Measurements from ENCODE around the gene GRIN2C. TPM values are rescaled to one million over a fixed set of nuclear protein-coding genes. Genes with fewer than 3 reads are reported as not detected.

The GRIN2C gene
- total RNA-seq, 2 experiments from 2014 or later: 0.18 to 0.21 TPM

GRCh38 chr17:74892974-74893911, 33.6 kb upstream of the GRIN2C start, which contains the start of gene FADS6:
Gene FADS6 (minus strand): TSS chr17:74893633. CDS start chr17:74893595, 38 bp downstream.
- peak; percentile 65 for ATAC-seq
- Mint-ChIP-seq H3K9me3 (ENCODE audit: insufficient read depth) (no peaks in the 10 kb centered on the region), H3K4me3 (no peak within 1 kb of the TSS), H3K4me1 (ENCODE audit: low read depth) (peaks cover 3% of the 10 kb centered on the region), H3K36me3 (ENCODE audit: low read depth) (no peaks in the 10 kb centered on the region), H3K27ac (no peak within 1 kb of the TSS), H3K27me3 (ENCODE audit: low read depth) (peaks cover 45% of the 10 kb centered on the region)
- ChIA-PET POLR2A (no interaction called here), CTCF (no interaction called here)
- DNase-seq: no peak

- Mint-ChIP-seq H3K4me3 (no peak overlapping the region), H3K27me3 (ENCODE audit: low read depth) (peaks cover 41% of the 10 kb centered on the region), H3K9me3 (ENCODE audit: insufficient read depth) (no peaks in the 10 kb centered on the region), H3K36me3 (ENCODE audit: low read depth) (no peaks in the 10 kb centered on the region), H3K4me1 (ENCODE audit: low read depth) (peaks cover 3% of the 10 kb centered on the region), H3K27ac (no peak overlapping the region)
- no peak for DNase-seq
- POLR2A ChIA-PET: no interaction called here
- ATAC-seq: no peak
- CTCF ChIA-PET: interaction anchor here (1.0 kb wide), 1 partner anchor 14 kb away, joined by 3 read pairs; no protein-coding TSS in a partner anchor
Observed at GRCh38 chr17:74892013-74892841, 32.5 kb upstream of the GRIN2C start.

- CTCF ChIA-PET: no interaction called here
- Mint-ChIP-seq H3K4me3 (no peak overlapping the region), H3K36me3 (ENCODE audit: low read depth) (no peaks in the 10 kb centered on the region), H3K4me1 (ENCODE audit: low read depth) (peaks cover 3% of the 10 kb centered on the region), H3K9me3 (ENCODE audit: insufficient read depth) (no peaks in the 10 kb centered on the region), H3K27ac (no peak overlapping the region), H3K27me3 (ENCODE audit: low read depth) (peaks cover 36% of the 10 kb centered on the region)
- ATAC-seq: no peak
- no peak for DNase-seq
- POLR2A ChIA-PET: no interaction called here
Observed at GRCh38 chr17:74890554-74890953, 30.9 kb upstream of the GRIN2C start.

- Mint-ChIP-seq H3K9me3 (ENCODE audit: insufficient read depth) (no peaks in the 10 kb centered on the region), H3K4me3 (no peak overlapping the region), H3K27me3 (ENCODE audit: low read depth) (peaks cover 20% of the 10 kb centered on the region), H3K4me1 (ENCODE audit: low read depth) (no peaks in the 10 kb centered on the region), H3K36me3 (ENCODE audit: low read depth) (no peaks in the 10 kb centered on the region), H3K27ac (no peak overlapping the region)
- ChIA-PET POLR2A (interaction anchor here (2.3 kb wide), 1 partner anchor 16 kb away, joined by 7 read pairs; the partner anchor contains the start of gene FDXR), CTCF (no interaction called here)
- DNase-seq: no peak
- ATAC-seq: no peak
Observed at GRCh38 chr17:74888469-74888868, 28.8 kb upstream of the GRIN2C start.

DNA sequence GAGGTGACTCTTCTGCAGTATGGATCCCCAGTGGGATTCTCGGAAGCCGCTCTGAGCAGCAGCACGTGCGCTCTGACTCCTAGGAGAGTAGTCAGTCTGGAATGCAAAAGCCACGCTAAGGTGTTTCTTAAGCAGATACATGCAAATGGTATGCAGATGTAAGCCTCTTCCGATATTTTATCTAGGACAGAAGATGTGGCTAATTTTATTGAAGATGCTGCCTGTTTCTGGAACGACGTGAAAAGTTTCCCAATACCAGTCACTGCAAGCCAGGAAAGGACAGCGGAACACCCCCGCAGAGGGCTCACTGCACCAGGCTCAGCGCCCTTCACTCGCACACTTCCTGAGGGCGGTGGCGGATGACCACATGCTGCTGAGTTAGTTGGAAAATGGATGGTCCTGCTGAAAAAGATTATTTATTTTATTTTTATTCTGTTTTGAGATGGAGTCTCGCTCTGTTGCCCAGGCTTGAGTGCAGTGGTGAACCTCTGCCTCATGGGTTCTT, 23.6 kb upstream of the GRIN2C start:
- DNase-seq (no peak), ATAC-seq (no peak)
- no peaks in the 10 kb centered on the region for H3K9me3 Mint-ChIP-seq (ENCODE audit: insufficient read depth)
- POLR2A ChIA-PET: no interaction called here
- H3K4me3 Mint-ChIP-seq: no peak overlapping the region
- H3K27me3 Mint-ChIP-seq (ENCODE audit: low read depth): peaks cover 9% of the 10 kb centered on the region
- CTCF ChIA-PET: no interaction called here
- H3K4me1 Mint-ChIP-seq (ENCODE audit: low read depth): no peaks in the 10 kb centered on the region
- H3K27ac Mint-ChIP-seq: no peak overlapping the region
- H3K36me3 Mint-ChIP-seq (ENCODE audit: low read depth): no peaks in the 10 kb centered on the region

- Mint-ChIP-seq H3K9me3 (ENCODE audit: insufficient read depth) (no peaks in the 10 kb centered on the region), H3K4me1 (ENCODE audit: low read depth) (no peaks in the 10 kb centered on the region), H3K4me3 (no peak overlapping the region), H3K27ac (no peak overlapping the region), H3K36me3 (ENCODE audit: low read depth) (no peaks in the 10 kb centered on the region), H3K27me3 (ENCODE audit: low read depth) (peaks cover 9% of the 10 kb centered on the region)
- POLR2A ChIA-PET: interaction anchor here (1.6 kb wide), 1 partner anchor 9 kb away, joined by 9 read pairs; the partner anchor contains the start of gene FDXR
- CTCF ChIA-PET: interaction anchor here (1.2 kb wide), 1 partner anchor 17 kb away, joined by 3 read pairs; no protein-coding TSS in a partner anchor
- ATAC-seq (no peak), DNase-seq (no peak)
Observed at GRCh38 chr17:74882517-74883240, 23.0 kb upstream of the GRIN2C start.

DNA sequence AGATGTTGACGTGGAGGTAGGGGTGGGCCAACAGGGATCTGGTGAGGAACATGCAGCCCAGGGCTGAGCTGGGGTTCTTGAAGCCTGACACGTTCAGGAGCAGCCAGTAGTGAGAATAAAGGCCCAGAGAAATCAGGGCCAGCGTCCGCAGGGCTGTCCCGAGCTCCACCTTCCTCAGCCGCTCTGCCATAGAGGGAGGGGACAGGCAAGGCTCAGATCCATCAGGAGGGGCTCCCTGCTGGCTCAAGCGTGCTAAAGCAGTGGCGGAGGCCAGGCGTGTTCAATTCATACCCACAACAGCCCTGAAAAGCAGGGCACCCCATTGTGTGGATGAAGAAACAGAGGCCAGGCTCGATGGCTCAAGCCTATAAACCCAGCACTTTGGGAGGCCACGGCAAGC, 21.4 kb upstream of the GRIN2C start:
- CTCF ChIA-PET: interaction anchor here (0.6 to 1.6 kb wide), 3 partner anchors 19 to 539 kb away, joined by 3 to 4 read pairs (median 4); no protein-coding TSS in a partner anchor

DNA sequence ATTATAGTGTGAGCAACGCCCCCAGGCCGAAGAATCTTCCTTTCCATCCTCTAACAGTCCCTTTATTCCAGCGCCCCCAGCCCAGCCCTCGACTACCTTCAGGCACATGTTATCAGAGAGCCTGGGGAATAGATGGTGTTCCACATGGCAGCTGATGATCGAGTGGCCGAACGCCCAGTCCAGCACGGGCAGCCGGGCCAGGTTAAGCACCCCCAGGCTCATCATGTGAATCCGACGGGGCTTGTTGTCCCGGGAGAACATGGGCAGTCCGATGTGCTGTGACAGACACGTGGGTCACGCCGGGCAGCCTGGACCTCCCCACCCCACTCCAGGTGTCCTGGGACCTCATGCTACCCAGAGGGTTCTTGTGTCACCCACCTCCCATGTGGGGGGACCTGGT, 19.6 kb upstream of the GRIN2C start:
- ATAC-seq: no peak
- no peaks in the 10 kb centered on the region for H3K36me3 Mint-ChIP-seq (ENCODE audit: low read depth)
- H3K4me1 Mint-ChIP-seq (ENCODE audit: low read depth): peaks cover 6% of the 10 kb centered on the region
- ChIA-PET CTCF (interaction anchor here (1.6 kb wide), 1 partner anchor 88 kb away, joined by 4 read pairs; no protein-coding TSS in a partner anchor), POLR2A (no interaction called here)
- H3K27me3 Mint-ChIP-seq (ENCODE audit: low read depth): peaks cover 5% of the 10 kb centered on the region
- H3K27ac Mint-ChIP-seq: no peak overlapping the region
- H3K4me3 Mint-ChIP-seq: no peak overlapping the region
- DNase-seq: no peak
- H3K9me3 Mint-ChIP-seq (ENCODE audit: insufficient read depth): no peaks in the 10 kb centered on the region

More for the DNA sequence above, 21.4 kb upstream of the GRIN2C start:
- Mint-ChIP-seq H3K4me1 (ENCODE audit: low read depth) (no peaks in the 10 kb centered on the region), H3K27me3 (ENCODE audit: low read depth) (peaks cover 5% of the 10 kb centered on the region), H3K4me3 (no peak overlapping the region), H3K9me3 (ENCODE audit: insufficient read depth) (no peaks in the 10 kb centered on the region), H3K36me3 (ENCODE audit: low read depth) (no peaks in the 10 kb centered on the region), H3K27ac (no peak overlapping the region)
- ATAC-seq: no peak
- DNase-seq: no peak
- POLR2A ChIA-PET: interaction anchor here (0.7 to 1.6 kb wide), 2 partner anchors 8 to 50 kb away, joined by 3 to 9 read pairs; partner anchors contain the start of gene FDXR

DNA sequence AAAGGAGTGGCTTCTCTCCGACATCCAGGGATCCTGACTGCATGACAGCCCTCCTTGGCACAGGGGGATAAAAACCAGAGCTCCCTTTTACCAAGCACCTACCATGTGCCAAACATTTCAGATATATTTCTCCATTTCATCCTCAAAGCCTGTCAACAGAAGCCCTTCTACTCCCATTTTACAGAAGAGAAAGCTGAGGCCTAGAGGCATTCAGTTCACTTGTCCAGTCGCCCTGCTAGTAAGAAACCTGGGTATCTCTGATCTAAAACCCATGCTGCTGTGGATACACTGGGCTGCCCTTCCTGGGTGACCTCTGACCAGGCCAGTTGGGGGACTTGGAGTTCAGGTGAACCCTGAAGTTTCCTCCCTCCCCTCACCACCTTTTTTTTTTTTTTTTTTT, 19.0 kb upstream of the GRIN2C start:
- Mint-ChIP-seq H3K27ac (no peak overlapping the region), H3K4me3 (no peak overlapping the region)
- POLR2A ChIA-PET: no interaction called here

GRCh38 chr17:74877592-74878548, 18.2 kb upstream of the GRIN2C start:
- Mint-ChIP-seq H3K9me3 (ENCODE audit: insufficient read depth) (no peaks in the 10 kb centered on the region), H3K36me3 (ENCODE audit: low read depth) (no peaks in the 10 kb centered on the region), H3K27ac (no peak overlapping the region), H3K4me3 (no peak overlapping the region), H3K27me3 (ENCODE audit: low read depth) (peaks cover 5% of the 10 kb centered on the region), H3K4me1 (ENCODE audit: low read depth) (peaks cover 12% of the 10 kb centered on the region)
- no peak for ATAC-seq
- ChIA-PET POLR2A (no interaction called here), CTCF (interaction anchor here (0.9 to 1.2 kb wide), 2 partner anchors 14 to 35 kb away, joined by 3 read pairs; no protein-coding TSS in a partner anchor)
- DNase-seq: no peak

More for the DNA sequence above, 19.0 kb upstream of the GRIN2C start:
- H3K9me3 Mint-ChIP-seq (ENCODE audit: insufficient read depth): no peaks in the 10 kb centered on the region
- no peaks in the 10 kb centered on the region for H3K36me3 Mint-ChIP-seq (ENCODE audit: low read depth)
- DNase-seq (no peak), ATAC-seq (no peak)
- peaks cover 12% of the 10 kb centered on the region for H3K4me1 Mint-ChIP-seq (ENCODE audit: low read depth)
- H3K27me3 Mint-ChIP-seq (ENCODE audit: low read depth): peaks cover 5% of the 10 kb centered on the region
- CTCF ChIA-PET: no interaction called here
